HG03558 (cell line): ENCODE results near the gene ME2.
"Not testable (repeated sequence)": the region's sequence is repeated elsewhere in the genome, so short reads cannot be mapped to it uniquely, and the experiment has no call there.

Source experiments
- ATAC-seq: cut with Tn5 transposase; IDR thresholded peaks from one replicate; pipeline ENCODE4 v1.9.1; 2021; ENCODE audit warnings: moderate number of reproducible peaks; ENCODE audit not compliant: unreplicated experiment; ENCODE audit errors: extremely low read depth

ME2 gene

GRCh38 chr18:50967714-50968661 is 89.1 kb downstream of the ME2 start, which contains the start of gene ELAC1:
Gene ELAC1, plus strand, starts transcription at chr18:50968040. Its CDS starts 6,365 bp downstream, at chr18:50974405.
- ATAC-seq: peak; percentile 80

- ATAC-seq: no peak
Measured at GRCh38 chr18:50969448-50969847, 90.5 kb downstream of the ME2 start.

- no peak for ATAC-seq
Measured at GRCh38 chr18:50970006-50970405, 91.1 kb downstream of the ME2 start.

DNA sequence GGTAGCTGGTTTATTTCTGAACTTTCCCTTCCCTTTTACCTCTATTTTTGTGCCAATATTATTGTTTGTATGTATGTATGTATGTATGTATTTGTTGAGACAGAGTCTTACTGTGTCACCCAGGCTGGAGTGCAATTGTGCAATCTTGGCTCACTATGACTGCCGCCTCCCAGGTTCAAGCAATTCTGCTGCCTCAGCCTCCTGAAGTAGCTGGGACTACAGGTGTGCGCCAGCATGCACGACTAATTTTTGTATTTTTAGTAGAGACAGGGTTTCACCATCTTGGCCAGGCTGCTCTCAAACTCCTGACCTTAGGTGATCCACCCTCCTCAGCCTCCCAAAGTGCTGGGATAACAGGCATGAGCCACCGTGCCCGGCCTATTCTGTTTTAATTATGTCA is 93.5 kb downstream of the ME2 start:
- ATAC-seq: not testable (repeated sequence)

- ATAC-seq: no peak
Measured at GRCh38 chr18:50973367-50974126, 94.6 kb downstream of the ME2 start.

DNA sequence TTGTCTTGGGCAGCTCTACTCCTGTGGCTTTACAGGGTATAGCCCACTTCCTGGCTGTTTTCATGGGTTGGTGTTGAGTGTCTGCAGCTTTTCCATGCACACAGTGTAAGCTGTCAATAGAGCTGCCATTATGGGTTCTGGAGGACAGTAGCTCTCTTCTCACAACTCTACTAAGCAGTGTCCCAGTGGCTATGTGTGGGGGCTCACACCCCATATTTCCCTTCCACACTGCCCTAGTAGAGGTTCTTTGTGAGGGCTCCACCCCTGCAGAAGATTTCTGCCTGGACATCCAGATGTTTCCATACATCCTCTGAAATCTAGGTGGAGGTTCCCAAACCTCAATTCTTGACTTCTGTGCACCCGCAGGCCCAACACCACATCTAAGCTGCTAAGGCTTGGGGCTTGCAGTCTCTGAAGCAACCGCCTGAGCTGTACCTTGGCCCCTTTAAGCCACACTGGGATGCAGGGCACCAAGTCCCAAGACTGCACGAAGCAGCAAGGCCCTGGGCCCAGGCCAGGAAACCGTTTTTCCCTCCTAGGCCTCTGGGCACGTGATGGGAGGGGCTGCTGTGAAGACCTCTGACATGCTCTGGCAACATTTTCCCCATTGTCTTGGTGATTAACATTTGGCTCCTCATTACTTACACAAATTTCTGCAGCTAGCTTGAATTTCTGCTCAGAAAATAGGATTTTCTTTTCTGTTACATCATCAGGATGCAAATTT is 98.3 kb downstream of the ME2 start:
- ATAC-seq: no peak

DNA sequence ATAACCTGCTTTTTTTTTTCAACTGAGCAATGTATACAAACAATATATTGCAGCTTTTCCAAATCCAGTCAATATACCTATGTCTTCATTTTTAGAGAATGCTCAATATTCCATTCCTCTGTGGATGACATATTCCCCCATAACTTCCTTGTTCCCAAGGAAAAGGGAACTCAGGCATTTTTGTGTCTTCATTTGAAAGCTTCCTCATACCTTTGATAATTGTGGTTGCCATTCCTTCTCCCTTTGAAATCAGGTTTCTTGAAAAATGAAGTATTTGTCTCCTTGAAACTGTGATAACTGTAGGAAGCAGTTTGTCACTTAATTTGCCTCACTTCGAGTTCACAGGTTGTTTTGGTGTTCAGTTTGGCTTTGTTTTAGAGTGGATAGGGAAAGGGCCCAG is 102.5 kb downstream of the ME2 start:
- no peak for ATAC-seq

DNA sequence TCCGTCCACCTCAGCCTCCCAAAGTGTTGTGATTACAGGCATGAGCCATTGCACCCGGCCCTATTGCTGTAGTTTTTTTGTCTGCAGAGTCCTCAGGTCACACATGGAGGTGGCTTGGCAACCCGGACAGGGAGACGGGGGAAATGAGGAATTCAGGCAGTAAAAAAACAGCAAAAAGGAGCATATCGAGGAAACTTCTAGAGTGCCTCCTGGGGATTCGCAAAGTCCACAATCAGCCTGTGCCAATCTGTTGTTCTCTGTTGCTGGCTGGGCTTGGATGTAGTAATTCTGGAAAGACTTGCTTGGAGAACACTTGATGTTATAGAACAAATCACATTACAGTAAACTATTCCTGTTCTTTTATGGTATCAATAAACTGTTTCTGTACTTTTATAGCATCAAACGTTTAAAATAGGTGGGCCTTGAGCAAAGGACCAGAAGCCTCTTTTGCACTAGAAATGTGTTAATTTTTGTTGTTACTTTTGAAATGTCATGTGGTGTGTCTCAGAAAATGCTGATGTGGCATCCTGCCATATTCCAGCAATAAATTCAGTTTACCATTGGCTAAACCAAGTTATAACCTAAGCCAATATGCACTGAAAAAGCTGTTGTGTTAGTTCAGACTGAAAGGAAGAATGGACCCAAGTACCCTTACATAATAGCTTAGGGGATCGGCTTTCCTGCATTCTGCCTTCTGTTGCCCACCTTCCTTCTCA is 103.3 kb downstream of the ME2 start:
- ATAC-seq: no peak

- no peak for ATAC-seq
Measured at GRCh38 chr18:50982802-50983179, 103.9 kb downstream of the ME2 start.

GRCh38 chr18:50986360-50987087 is 107.6 kb downstream of the ME2 start:
- ATAC-seq: no peak

GRCh38 chr18:50987261-50987660 is 108.3 kb downstream of the ME2 start:
- no peak for ATAC-seq

DNA sequence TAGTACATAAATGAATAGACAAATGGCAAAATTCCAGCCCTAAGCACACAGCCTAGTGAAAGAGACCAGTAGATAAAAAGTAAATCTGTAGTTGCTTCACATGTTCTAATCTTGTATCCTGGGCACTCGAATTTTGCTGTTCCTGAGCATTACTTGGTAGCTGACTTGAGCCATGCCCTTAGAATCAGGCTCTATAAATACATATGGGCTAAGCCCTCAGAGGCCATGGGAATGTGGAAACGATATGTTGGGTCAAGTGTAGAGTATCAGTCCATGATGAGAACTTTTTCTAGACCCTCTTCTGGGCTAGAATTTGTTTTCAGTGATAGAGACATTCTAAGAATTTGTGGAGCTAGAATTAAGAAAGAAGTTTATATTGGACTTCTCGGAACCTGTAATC is 110.8 kb downstream of the ME2 start:
- ATAC-seq: no peak

DNA sequence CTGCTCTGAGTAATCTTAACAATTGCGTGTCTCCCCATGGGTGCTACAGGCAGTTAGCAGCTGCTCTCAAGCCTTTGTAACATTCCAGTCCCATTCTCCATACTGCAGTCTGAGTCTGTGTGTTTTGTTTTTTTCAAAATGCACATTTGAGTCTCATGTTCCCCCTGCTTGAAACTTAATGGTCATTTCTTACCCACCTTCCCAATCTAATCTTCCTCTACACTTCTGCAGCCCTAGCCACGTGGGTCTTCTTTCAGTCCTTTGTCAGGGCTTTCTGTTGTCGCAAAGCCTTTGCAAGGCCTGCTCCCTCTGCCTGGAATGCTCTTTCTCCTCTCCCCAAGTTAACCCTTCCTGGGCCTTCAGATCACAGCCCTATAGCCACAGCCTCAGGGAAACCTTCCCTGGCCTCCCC is 113.4 kb downstream of the ME2 start:
- ATAC-seq: no peak

DNA sequence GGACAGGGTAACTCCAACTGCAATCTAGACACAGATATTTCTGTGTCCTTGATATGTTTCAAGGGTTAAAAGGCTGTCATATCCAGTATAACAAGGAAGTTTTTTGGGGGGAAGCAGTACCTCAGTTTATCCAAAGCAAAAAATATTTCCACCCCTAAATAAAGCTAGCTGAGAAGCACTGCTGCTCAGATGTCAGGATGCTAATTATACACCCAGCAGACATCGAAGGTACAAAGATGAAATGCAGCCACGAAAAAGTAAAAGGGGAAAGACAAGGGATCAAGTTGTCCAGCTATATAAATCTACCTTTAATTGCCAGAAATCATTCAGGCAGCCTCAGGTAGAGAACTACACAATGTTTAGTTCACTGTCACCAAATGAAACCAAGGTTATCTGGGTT is 115.1 kb downstream of the ME2 start:
- no peak for ATAC-seq

DNA sequence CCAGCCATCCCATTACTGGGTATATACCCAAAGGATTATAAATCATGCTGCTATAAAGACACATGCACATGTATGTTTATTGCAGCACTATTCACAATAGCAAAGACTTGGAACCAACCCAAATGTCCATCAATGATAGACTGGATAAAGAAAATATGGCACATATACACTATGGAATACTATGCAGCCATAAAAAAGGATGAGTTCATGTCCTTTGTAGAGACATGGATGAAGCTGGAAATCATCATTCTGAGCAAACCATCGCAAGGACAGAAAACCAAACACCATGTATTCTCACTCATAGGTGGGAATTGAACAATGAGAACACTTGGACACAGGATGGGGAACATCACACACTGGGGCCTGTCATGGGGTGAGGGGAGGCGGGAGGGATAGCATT is 124.3 kb downstream of the ME2 start:
- ATAC-seq: not testable (repeated sequence)
